ENCODE measurements around the gene RELN. TPM values are rescaled to one million over a fixed set of nuclear protein-coding genes. Genes with fewer than 3 reads are reported as not detected.

RELN gene
- total RNA-seq, 4 donors from 2014 or later: 2.5 to 10.1 (median 6.5) TPM

GRCh38 chr7:103711413-103711812 is 278.0 kb downstream of the RELN start:
- no peaks in the 10 kb centered on the region for H3K4me1 ChIP-seq
- H3K36me3 ChIP-seq: no peaks in the 10 kb centered on the region
- no peak overlapping the region for H3K27ac ChIP-seq (replicated peaks in 1 of 4)
- TF ChIP-seq EP300 (IDR thresholded peaks at IDR 0.05): no peak
- no peak for TF ChIP-seq POLR2AphosphoS5 (IDR thresholded peaks at IDR 0.05)
- TF ChIP-seq POLR2A (IDR thresholded peaks at IDR 0.05; ENCODE audit: low read depth): no peak
- TF ChIP-seq CTCF (IDR thresholded peaks at IDR 0.05): no peak
- no peak for DNase-seq (ENCODE audit: extremely low spot score)
- no peak overlapping the region for H3K4me3 ChIP-seq
- intact Hi-C loops (cut with DNase I): no loop called here
- 87% methylated on average over 4 of the region's 4 CpGs for WGBS
- no peaks in the 10 kb centered on the region for H3K9me3 ChIP-seq
- H3K27me3 ChIP-seq: no peaks in the 10 kb centered on the region

GRCh38 chr7:103710247-103710646 is 279.2 kb downstream of the RELN start:
- intact Hi-C loops (cut with DNase I): no loop called here
- H3K27ac ChIP-seq (replicated peaks in 1 of 4): no peak overlapping the region
- no peaks in the 10 kb centered on the region for H3K9me3 ChIP-seq
- TF ChIP-seq POLR2A (IDR thresholded peaks at IDR 0.05; ENCODE audit: low read depth): no peak
- no peaks in the 10 kb centered on the region for H3K4me1 ChIP-seq
- no peaks in the 10 kb centered on the region for H3K27me3 ChIP-seq
- no peak for DNase-seq (ENCODE audit: extremely low spot score)
- 73% methylated on average over 2 of the region's 2 CpGs for WGBS
- no peaks in the 10 kb centered on the region for H3K36me3 ChIP-seq
- no peak overlapping the region for H3K4me3 ChIP-seq

GRCh38 chr7:103706805-103707204 is 282.7 kb downstream of the RELN start:
- 47% methylated on average over 1 of the region's 1 CpG for WGBS
- no peaks in the 10 kb centered on the region for H3K27me3 ChIP-seq
- intact Hi-C loops (cut with DNase I): no loop called here

GRCh38 chr7:103705542-103705941 is 283.9 kb downstream of the RELN start:
- WGBS: 85% methylated on average over 3 of the region's 3 CpGs

More at GRCh38 chr7:103706805-103707204, 282.7 kb downstream of the RELN start:
- H3K27ac ChIP-seq (replicated peaks in 1 of 4): no peak overlapping the region
- no peaks in the 10 kb centered on the region for H3K4me1 ChIP-seq
- H3K9me3 ChIP-seq: no peaks in the 10 kb centered on the region
- no peak for TF ChIP-seq POLR2AphosphoS5 (IDR thresholded peaks at IDR 0.05)
- TF ChIP-seq CTCF (IDR thresholded peaks at IDR 0.05): no peak
- no peak for TF ChIP-seq EP300 (IDR thresholded peaks at IDR 0.05)
- TF ChIP-seq POLR2A (IDR thresholded peaks at IDR 0.05; ENCODE audit: low read depth): no peak
- no peak overlapping the region for H3K4me3 ChIP-seq
- DNase-seq (ENCODE audit: extremely low spot score): no peak
- no peaks in the 10 kb centered on the region for H3K36me3 ChIP-seq

GRCh38 chr7:103704701-103705100 is 284.8 kb downstream of the RELN start:
- intact Hi-C loops (cut with DNase I): no loop called here

More at GRCh38 chr7:103705542-103705941, 283.9 kb downstream of the RELN start:
- no peak for DNase-seq (ENCODE audit: extremely low spot score)
- intact Hi-C loops (cut with DNase I): no loop called here
- TF ChIP-seq CTCF (IDR thresholded peaks at IDR 0.05): no peak
- no peak for TF ChIP-seq EP300 (IDR thresholded peaks at IDR 0.05)
- no peak for TF ChIP-seq POLR2AphosphoS5 (IDR thresholded peaks at IDR 0.05)
- TF ChIP-seq POLR2A (IDR thresholded peaks at IDR 0.05; ENCODE audit: low read depth): no peak
- H3K9me3 ChIP-seq: no peaks in the 10 kb centered on the region
- H3K36me3 ChIP-seq: no peaks in the 10 kb centered on the region
- H3K27me3 ChIP-seq: no peaks in the 10 kb centered on the region
- H3K4me3 ChIP-seq: no peak overlapping the region
- no peak overlapping the region for H3K27ac ChIP-seq (replicated peaks in 1 of 4)
- H3K4me1 ChIP-seq: no peaks in the 10 kb centered on the region

More at GRCh38 chr7:103704701-103705100, 284.8 kb downstream of the RELN start:
- 85% methylated on average over 1 of the region's 1 CpG for WGBS
- Histone ChIP-seq H3K4me1 (no peaks in the 10 kb centered on the region), H3K36me3 (no peaks in the 10 kb centered on the region), H3K9me3 (no peaks in the 10 kb centered on the region), H3K27me3 (no peaks in the 10 kb centered on the region), H3K4me3 (no peak overlapping the region), H3K27ac (replicated peaks in 1 of 4) (no peak overlapping the region)
- no peak for DNase-seq (ENCODE audit: extremely low spot score)
- no peak for TF ChIP-seq CTCF (IDR thresholded peaks at IDR 0.05)
- no peak for TF ChIP-seq POLR2AphosphoS5 (IDR thresholded peaks at IDR 0.05)
- no peak for TF ChIP-seq EP300 (IDR thresholded peaks at IDR 0.05)
